ENCODE data around the gene GTPBP2. TPM values are rescaled to one million over a fixed set of nuclear protein-coding genes. Genes with fewer than 3 reads are reported as not detected.

The GTPBP2 gene
- total and polyA plus RNA-seq, 2 of the 8 experiments (the other 6 are each of a cell fraction or from before 2014, with no cell fraction given), result 58.3 to 86.1 TPM

- no peak overlapping the region for H3K14ac ChIP-seq (ENCODE audit: insufficient read length)
- peaks cover 3 to 13% (median 7%) of the 10 kb centered on the region in 4 experiments; a peak in 6 of 8 replicates for H3K36me3 ChIP-seq (ENCODE audit: control insufficient read depth in 2 of 4, insufficient read depth in 4 of 4, low read length in 3 of 4)
- H3K23me2 ChIP-seq (ENCODE audit: low read depth, low read length), result no peaks in the 10 kb centered on the region
- TF ChIP-seq FOSL1 (IDR thresholded peaks at IDR 0.05; ENCODE audit: insufficient read depth, low read depth, low read length) (no peak), RXRA (IDR thresholded peaks at IDR 0.05; ENCODE audit: insufficient read depth, low read depth, low read length) (no peak), EZH2 (IDR thresholded peaks at IDR 0.05; ENCODE audit: low read depth, low read length, severe bottlenecking) (no peak), HDAC6 (IDR thresholded peaks at IDR 0.05; ENCODE audit: low read depth, low read length) (no peak), NANOG (IDR thresholded peaks at IDR 0.05; ENCODE audit: insufficient read depth, low read depth, low read length, poor library complexity, severe bottlenecking) (no peak), ASH2L (IDR thresholded peaks at IDR 0.05; ENCODE audit: low read length) (no peak), SIX5 (IDR thresholded peaks at IDR 0.05; ENCODE audit: low read depth, low read length) (no peak), HDAC2 (IDR thresholded peaks at IDR 0.05; ENCODE audit: borderline replicate concordance in 1 of 2, low read depth in 2 of 2, low read length in 2 of 2) (no peak)
- FAIRE-seq (no peak), DNase-seq (ENCODE audit: low read depth in 1 of 2, low spot score in 2 of 2) (no peak)
- no peak overlapping the region for H2BK20ac ChIP-seq (ENCODE audit: low read length)
- H2BK120ac ChIP-seq (replicated peaks; ENCODE audit: low read depth, low read length), result no peak overlapping the region
- no peak overlapping the region for H2BK15ac ChIP-seq (ENCODE audit: low read length)
- H4K91ac ChIP-seq (replicated peaks; ENCODE audit: insufficient read length, low read length), result no peak overlapping the region
- H3K18ac ChIP-seq (ENCODE audit: extremely low read depth, low read length), result no peak overlapping the region
- H3K4ac ChIP-seq (replicated peaks; ENCODE audit: insufficient read length, low read depth, low read length), result no peak overlapping the region
- H3K79me2 ChIP-seq (ENCODE audit: control insufficient read depth in 1 of 2, insufficient read depth in 2 of 2, low read length in 2 of 2), result no peaks in the 10 kb centered on the region
- ChIA-PET POLR2A (ENCODE audit: partially characterized antibody) (interaction anchor here (0.7 to 2.7 kb wide), 4 partner anchors 9 to 50 kb away, joined by 3 to 17 read pairs (median 4); partner anchors contain the start of gene GTPBP2), CTCF (ENCODE audit: partially characterized antibody) (interaction anchor here (1.0 to 1.4 kb wide), 2 partner anchors 9 to 17 kb away, joined by 3 read pairs; no protein-coding TSS in a partner anchor)
- no peaks in the 10 kb centered on the region for H3K4me1 ChIP-seq (replicated peaks in 1 of 4; ENCODE audit: control insufficient read depth in 3 of 4, insufficient read depth in 4 of 4, low read length in 3 of 4)
- no peak overlapping the region for H3K27ac ChIP-seq (ENCODE audit: low read depth, low read length)
- no peaks in the 10 kb centered on the region for H3K27me3 ChIP-seq (replicated peaks in 1 of 4; ENCODE audit: control insufficient read depth in 3 of 4, extremely low read depth in 1 of 4, insufficient read depth in 3 of 4, low read length in 3 of 4)
- peaks cover 0 to 1% of the 10 kb centered on the region in 2 experiments for H4K20me1 ChIP-seq (replicated peaks in 1 of 2; ENCODE audit: control insufficient read depth in 1 of 2, insufficient read depth in 2 of 2, low read length in 2 of 2)
- H4K8ac ChIP-seq (ENCODE audit: extremely low read depth, insufficient read depth, low read length), result no peak overlapping the region
- H4K5ac ChIP-seq (ENCODE audit: insufficient read length, low read depth, low read length), result no peak overlapping the region
- no peak overlapping the region for H3K56ac ChIP-seq (replicated peaks; ENCODE audit: insufficient read length, low read depth, low read length)
- H2BK5ac ChIP-seq (ENCODE audit: low read depth, low read length), result no peak overlapping the region
- no peaks in the 10 kb centered on the region for H3K9me3 ChIP-seq (ENCODE audit: insufficient read depth in 2 of 2, low read depth in 1 of 2, low read length in 1 of 2)
- no peak overlapping the region for H3K4me2 ChIP-seq (ENCODE audit: insufficient read depth in 1 of 2, low read depth in 2 of 2, low read length in 2 of 2)
- no peak overlapping the region for H2AK5ac ChIP-seq (ENCODE audit: low read depth, low read length)
- H2BK12ac ChIP-seq (ENCODE audit: low read depth, low read length), result no peak overlapping the region
- no peak overlapping the region for H3K23ac ChIP-seq (ENCODE audit: insufficient read length)
- H3K4me3 ChIP-seq (ENCODE audit: extremely low read depth in 1 of 4, insufficient read depth in 2 of 4, low read depth in 3 of 4, low read length in 4 of 4), result no peak overlapping the region
- H3K9ac ChIP-seq (replicated peaks in 1 of 4; ENCODE audit: extremely low read depth in 1 of 4, low read depth in 3 of 4, low read length in 3 of 4), result no peak overlapping the region
- no peaks in the 10 kb centered on the region for H3K79me1 ChIP-seq (ENCODE audit: low read depth, low read length)
- 87% methylated on average over 3 of the region's 3 CpGs; no CpG with 5 or more reads in 1 of the 2 experiments for WGBS, 2 experiments (ENCODE audit: extremely low coverage in 1 of 2, insufficient coverage in 1 of 2, insufficient read length in 1 of 2, insufficient replicate concordance in 2 of 2, low coverage in 1 of 2, low lambda C conversion rate in 2 of 2, missing lambda C conversion rate in 1 of 2)
- no peak overlapping the region for H2AFZ ChIP-seq (ENCODE audit: low read length)
Measured at GRCh38 chr6:43614396-43614730, 14.7 kb downstream of the GTPBP2 start.
